Central memory CD4-positive, alpha-beta T cell (primary cell): ENCODE data around the gene HELB.
A peak's percentile ranks its signal among the peaks of the same experiment; 100 is the strongest.

Experiments
- DNase-seq: peaks from one replicate; pipeline ENCODE4 v3.0.0; 2022

Gene HELB

GRCh38 chr12:66303316-66303804 is 1.1 kb downstream of the HELB start:
- DNase-seq: peak; percentile 68

- DNase-seq: peak; percentile 16
Measured at GRCh38 chr12:66304296-66304900, 2.1 kb downstream of the HELB start.

- no peak for DNase-seq
Measured at GRCh38 chr12:66309606-66310005, 7.3 kb downstream of the HELB start.

GRCh38 chr12:66312189-66312588 is 9.9 kb downstream of the HELB start:
- no peak for DNase-seq

- no peak for DNase-seq
Measured at GRCh38 chr12:66314278-66314677, 12.0 kb downstream of the HELB start.

- DNase-seq: no peak
Measured at GRCh38 chr12:66319266-66319954, 17.1 kb downstream of the HELB start.

- DNase-seq: no peak
Measured at GRCh38 chr12:66320996-66321395, 18.7 kb downstream of the HELB start.

- DNase-seq: no peak
Measured at GRCh38 chr12:66321435-66321834, 19.1 kb downstream of the HELB start.

GRCh38 chr12:66323017-66323416 is 20.7 kb downstream of the HELB start:
- no peak for DNase-seq

- DNase-seq: no peak
Measured at GRCh38 chr12:66329941-66330340, 27.6 kb downstream of the HELB start.

GRCh38 chr12:66331016-66331415 is 28.7 kb downstream of the HELB start:
- no peak for DNase-seq

GRCh38 chr12:66331814-66332213 is 29.5 kb downstream of the HELB start:
- no peak for DNase-seq

GRCh38 chr12:66335746-66336145 is 33.5 kb downstream of the HELB start:
- no peak for DNase-seq

GRCh38 chr12:66337381-66338010 is 35.2 kb downstream of the HELB start:
- no peak for DNase-seq

- DNase-seq: no peak
Measured at GRCh38 chr12:66340131-66340530, 37.8 kb downstream of the HELB start.

GRCh38 chr12:66341126-66341525 is 38.8 kb downstream of the HELB start:
- DNase-seq: no peak

GRCh38 chr12:66345212-66345611 is 42.9 kb downstream of the HELB start:
- DNase-seq: no peak

- DNase-seq: no peak
Measured at GRCh38 chr12:66345956-66346355, 43.7 kb downstream of the HELB start.

- no peak for DNase-seq
Measured at GRCh38 chr12:66351301-66351700, 49.0 kb downstream of the HELB start.

GRCh38 chr12:66352197-66352596 is 49.9 kb downstream of the HELB start:
- no peak for DNase-seq

- DNase-seq: no peak
Measured at GRCh38 chr12:66352899-66353298, 50.6 kb downstream of the HELB start.

- no peak for DNase-seq
Measured at GRCh38 chr12:66354291-66354690, 52.0 kb downstream of the HELB start.

- no peak for DNase-seq
Measured at GRCh38 chr12:66359300-66359699, 57.0 kb downstream of the HELB start.

GRCh38 chr12:66361703-66362102 is 59.4 kb downstream of the HELB start:
- no peak for DNase-seq
